ENCODE results near the gene DHCR7.

DHCR7 gene

DNA sequence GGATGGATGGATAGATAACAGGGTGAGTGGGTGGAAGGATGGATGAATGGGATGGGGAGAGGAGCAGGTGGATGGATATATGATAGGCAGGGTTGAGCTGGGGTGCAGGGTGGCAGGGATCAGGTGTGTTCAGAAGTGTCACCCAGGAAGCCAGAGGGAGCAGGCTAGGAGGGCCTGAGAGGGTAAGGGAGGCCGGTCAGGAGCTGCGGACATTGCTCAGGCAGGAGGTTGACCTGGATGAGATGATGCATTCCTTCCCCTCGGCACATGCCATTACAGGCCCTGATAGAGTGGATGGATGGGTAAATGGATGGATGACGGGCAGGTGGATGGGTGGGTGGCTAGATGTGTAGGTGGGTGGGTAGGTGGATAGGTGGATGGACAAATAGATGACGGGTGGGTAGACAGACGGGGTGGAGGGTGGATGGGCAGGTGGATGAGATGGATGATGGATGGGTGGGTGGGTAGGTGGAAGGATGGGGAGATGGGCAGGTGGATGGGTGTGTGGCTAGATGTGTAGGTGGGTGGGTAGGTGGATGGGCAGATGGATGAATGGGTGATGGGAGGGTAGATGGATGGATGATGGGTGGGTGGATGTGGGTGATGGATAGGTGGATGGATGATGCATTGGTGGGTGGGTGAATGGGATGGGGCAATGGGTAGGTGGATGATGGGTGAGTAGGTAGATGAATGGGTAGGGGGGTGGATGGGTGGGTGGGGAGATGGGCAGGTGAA is 8.0 kb downstream of the DHCR7 start:
- Histone ChIP-seq H3K27ac (replicated peaks) (no peak overlapping the region), H3K4me3 (replicated peaks; ENCODE audit: insufficient read depth, low read length) (no peak overlapping the region), H3K27me3 (ENCODE audit: insufficient read depth, poor library complexity, severe bottlenecking) (no peaks in the 10 kb centered on the region)
- no peak for DNase-seq (ENCODE audit: low read depth in 1 of 2, low spot score in 1 of 2)
- TF ChIP-seq GABPA (IDR thresholded peaks at IDR 0.05; ENCODE audit: low read depth) (no peak), POLR2AphosphoS5 (IDR thresholded peaks at IDR 0.05; ENCODE audit: low read depth) (no peak), SPI1 (IDR thresholded peaks at IDR 0.05; ENCODE audit: borderline replicate concordance, low read depth) (no peak), REST (IDR thresholded peaks at IDR 0.05; ENCODE audit: insufficient replicate concordance, low read depth) (no peak)
- TF ChIP-seq, protein P1, sequence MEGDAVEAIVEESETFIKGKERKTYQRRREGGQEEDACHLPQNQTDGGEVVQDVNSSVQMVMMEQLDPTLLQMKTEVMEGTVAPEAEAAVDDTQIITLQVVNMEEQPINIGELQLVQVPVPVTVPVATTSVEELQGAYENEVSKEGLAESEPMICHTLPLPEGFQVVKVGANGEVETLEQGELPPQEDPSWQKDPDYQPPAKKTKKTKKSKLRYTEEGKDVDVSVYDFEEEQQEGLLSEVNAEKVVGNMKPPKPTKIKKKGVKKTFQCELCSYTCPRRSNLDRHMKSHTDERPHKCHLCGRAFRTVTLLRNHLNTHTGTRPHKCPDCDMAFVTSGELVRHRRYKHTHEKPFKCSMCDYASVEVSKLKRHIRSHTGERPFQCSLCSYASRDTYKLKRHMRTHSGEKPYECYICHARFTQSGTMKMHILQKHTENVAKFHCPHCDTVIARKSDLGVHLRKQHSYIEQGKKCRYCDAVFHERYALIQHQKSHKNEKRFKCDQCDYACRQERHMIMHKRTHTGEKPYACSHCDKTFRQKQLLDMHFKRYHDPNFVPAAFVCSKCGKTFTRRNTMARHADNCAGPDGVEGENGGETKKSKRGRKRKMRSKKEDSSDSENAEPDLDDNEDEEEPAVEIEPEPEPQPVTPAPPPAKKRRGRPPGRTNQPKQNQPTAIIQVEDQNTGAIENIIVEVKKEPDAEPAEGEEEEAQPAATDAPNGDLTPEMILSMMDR (IDR thresholded peaks at IDR 0.05; ENCODE audit: insufficient read depth, low read length) = no peak

DNA sequence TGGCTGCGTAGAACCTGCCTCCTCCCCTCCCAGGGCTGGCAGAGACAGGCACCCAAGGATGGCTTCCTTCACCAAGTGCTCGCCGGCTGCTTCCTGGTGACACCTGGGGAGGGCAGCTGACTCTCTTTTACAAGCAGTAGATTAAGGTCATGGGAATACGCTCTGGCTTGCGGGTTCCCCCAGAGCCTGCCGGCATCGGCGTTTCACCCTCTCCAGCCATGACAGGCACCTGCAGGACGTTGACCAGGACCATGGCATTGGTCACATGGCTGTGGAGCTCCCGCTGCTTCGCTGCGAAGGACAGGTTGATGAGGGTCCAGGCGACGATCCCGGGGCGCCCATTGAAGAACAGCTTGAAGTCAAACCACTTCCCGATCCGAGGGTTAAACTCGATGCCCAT is 9.5 kb downstream of the DHCR7 start:
- Histone ChIP-seq H3K4me3 (replicated peaks; ENCODE audit: insufficient read depth, low read length) (no peak overlapping the region), H3K27me3 (ENCODE audit: insufficient read depth, poor library complexity, severe bottlenecking) (no peaks in the 10 kb centered on the region), H3K27ac (replicated peaks) (no peak overlapping the region)
- DNase-seq (ENCODE audit: low read depth in 1 of 2, low spot score in 1 of 2) = no peak
- no peak for TF ChIP-seq REST (IDR thresholded peaks at IDR 0.05; ENCODE audit: insufficient replicate concordance, low read depth)
- TF ChIP-seq, protein P1 (IDR thresholded peaks at IDR 0.05; ENCODE audit: insufficient read depth, low read length) = no peak
- no peak for TF ChIP-seq POLR2AphosphoS5 (IDR thresholded peaks at IDR 0.05; ENCODE audit: low read depth)
- no peak for TF ChIP-seq GABPA (IDR thresholded peaks at IDR 0.05; ENCODE audit: low read depth)
- no peak for TF ChIP-seq SPI1 (IDR thresholded peaks at IDR 0.05; ENCODE audit: borderline replicate concordance, low read depth)

DNA sequence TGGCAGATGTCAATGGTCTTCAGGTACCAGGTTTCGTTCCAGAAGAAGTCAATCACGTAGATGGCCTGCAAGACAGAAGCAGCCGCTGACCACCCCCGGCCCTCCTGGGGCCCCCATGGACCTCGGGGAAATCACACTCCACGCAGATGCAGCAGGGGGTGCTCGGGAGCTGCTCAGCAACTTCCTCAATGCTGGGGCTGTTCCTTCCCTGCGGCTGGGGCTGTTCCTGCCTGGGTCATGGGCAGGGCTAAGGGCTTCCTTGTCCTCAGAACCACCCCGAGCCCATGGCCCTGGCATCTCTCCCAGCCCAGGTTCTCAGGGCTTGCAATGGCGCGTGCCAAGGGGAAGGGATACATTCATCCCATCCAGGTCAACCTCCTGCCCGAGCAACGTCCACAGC is 10.3 kb downstream of the DHCR7 start:
- Histone ChIP-seq H3K4me3 (replicated peaks; ENCODE audit: insufficient read depth, low read length) (no peak overlapping the region), H3K27ac (replicated peaks) (no peak overlapping the region), H3K27me3 (ENCODE audit: insufficient read depth, poor library complexity, severe bottlenecking) (no peaks in the 10 kb centered on the region)
- DNase-seq (ENCODE audit: low read depth in 1 of 2, low spot score in 1 of 2) = peak in 1 of 2 experiments; percentile 36
- TF ChIP-seq GABPA (IDR thresholded peaks at IDR 0.05; ENCODE audit: low read depth) (no peak), POLR2AphosphoS5 (IDR thresholded peaks at IDR 0.05; ENCODE audit: low read depth) (no peak), REST (IDR thresholded peaks at IDR 0.05; ENCODE audit: insufficient replicate concordance, low read depth) (no peak), SPI1 (IDR thresholded peaks at IDR 0.05; ENCODE audit: borderline replicate concordance, low read depth) (peak; percentile 26; the same call in 1 of the 2 replicates)
- TF ChIP-seq, protein P1 (IDR thresholded peaks at IDR 0.05; ENCODE audit: insufficient read depth, low read length) = no peak
